Esophagus mucosa (tissue), 1 donor: Measurements from ENCODE around the gene USF3. TPM values are rescaled to one million over a fixed set of nuclear protein-coding genes. Genes with fewer than 3 reads are reported as not detected.

Experiments
- ATAC-seq: fragments of 200-7000 bp; cut with Tn5 transposase; one replicate; pipeline ENCODE4 v1.9.1; 2020
- total RNA-seq: library from RNA; stranded (reverse); gene quantifications from one replicate; pipeline ENCODE4 v1.2.4, GENCODE V29; 2023
- donor health status: DM: yes; HTN: yes; CAD: no.

USF3 gene
- total RNA-seq, 1 donor from 2014 or later: 10.7 TPM

GRCh38 chr3:113696658-113697499 is 437 bp upstream of the USF3 start:
- ATAC-seq: peak; percentile 99

- no peak for ATAC-seq
These were observed 1.0 kb downstream of the USF3 start for GRCh38 chr3:113695431-113695785.

DNA sequence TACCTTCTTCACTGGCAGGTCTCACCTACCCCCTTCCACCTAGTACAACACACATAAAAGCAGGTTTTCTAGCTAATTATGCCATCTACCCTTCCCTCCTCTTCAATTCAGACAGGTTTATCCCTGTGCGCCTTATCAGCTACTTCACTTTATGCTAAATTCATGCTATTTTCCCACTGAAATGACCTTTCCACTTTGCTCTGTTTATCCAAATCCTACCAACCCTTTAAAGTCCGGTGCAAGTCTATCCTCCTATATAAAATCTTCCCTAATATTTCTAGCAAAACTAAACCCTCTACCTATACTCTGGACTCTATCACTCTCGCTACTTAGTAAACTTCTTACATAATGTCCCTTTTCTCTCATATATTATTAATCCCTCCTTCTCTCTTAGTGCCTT is 6.0 kb downstream of the USF3 start:
- ATAC-seq: no peak

DNA sequence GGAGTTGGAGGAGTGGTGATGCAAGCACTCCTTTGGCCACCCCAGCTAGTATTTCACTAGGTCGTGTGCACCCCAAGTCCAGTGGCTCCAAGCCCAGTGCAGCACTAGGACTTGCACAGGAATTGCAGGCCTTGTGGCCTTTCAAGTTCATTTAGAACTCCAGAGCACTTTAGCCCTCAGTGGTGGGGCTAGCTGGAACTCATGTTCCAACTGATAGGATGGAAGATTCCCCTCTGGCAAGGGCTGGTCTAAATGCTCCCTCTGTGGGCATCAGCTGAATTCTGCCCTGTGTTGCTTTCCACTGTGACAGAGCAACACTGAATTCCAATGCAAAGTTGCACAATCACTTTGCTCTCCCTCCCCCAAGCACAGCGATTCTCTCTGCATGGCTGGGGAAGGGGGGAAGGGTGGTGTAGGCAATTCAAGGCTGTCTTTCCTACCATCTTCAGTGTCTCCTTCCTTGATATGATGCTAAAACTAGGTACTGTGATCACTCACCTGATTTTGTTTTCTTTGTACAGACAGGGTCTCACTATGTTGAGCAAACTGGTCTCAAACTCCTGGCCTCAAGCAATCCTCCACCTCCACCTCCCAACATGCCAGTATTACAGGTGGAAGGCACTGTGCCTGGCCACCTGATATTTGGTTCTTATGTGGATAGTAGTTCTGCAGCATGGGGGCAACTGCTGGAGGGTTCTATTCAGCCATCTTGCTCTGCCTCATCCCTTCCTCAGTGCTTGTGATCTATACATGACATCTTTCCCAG is 10.3 kb downstream of the USF3 start:
- ATAC-seq: no peak

GRCh38 chr3:113685124-113685523 is 11.3 kb downstream of the USF3 start:
- no peak for ATAC-seq

DNA sequence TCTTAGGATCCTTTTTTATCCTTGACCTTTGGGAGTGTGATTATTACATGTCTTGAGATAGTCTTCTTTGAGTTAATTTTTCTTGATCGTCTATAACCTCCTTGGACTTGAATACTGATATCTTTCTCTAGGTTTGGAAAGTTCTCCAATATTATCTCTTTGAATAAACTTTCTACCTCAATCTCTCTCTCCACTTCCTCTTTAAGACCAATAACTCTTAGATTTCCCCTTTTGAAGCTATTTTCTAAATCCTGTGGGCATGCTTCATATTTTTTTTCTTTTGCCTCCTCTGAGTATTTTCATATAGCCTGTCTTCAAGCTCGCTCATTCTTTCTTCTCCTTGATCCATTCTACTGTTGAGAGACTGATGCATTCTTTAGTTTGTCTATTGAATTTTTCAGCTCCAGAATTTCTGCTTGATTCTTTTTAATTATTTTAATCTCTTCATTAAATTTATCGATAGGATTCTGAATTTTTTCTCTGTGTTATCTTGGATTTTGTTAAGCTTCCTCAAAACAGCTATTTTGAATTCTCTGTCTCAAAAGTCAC is 12.1 kb downstream of the USF3 start:
- no peak for ATAC-seq

GRCh38 chr3:113678773-113679172 is 17.7 kb downstream of the USF3 start:
- no peak for ATAC-seq

- no peak for ATAC-seq
These were observed 18.7 kb downstream of the USF3 start for GRCh38 chr3:113677737-113678136.

DNA sequence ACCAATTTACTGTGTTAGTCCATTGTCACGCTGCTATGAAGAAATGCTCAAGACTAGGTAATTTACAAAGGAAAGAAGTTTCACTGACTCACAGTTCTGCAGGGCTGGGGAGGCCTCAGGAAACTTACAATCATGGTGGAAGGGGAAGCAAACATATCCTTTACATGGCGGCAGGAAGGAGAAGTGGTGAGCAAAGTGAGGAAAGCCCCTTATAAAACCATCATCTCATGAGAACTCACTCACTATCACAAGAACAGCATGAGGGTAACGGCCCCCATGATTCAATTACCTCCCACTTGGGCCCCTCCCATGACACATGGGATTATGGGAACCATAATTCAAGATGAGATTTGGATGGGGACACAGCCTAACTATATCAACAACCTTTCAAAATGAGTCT is 20.2 kb downstream of the USF3 start:
- no peak for ATAC-seq

- ATAC-seq: no peak
These were observed 22.8 kb downstream of the USF3 start for GRCh38 chr3:113673593-113673992.

DNA sequence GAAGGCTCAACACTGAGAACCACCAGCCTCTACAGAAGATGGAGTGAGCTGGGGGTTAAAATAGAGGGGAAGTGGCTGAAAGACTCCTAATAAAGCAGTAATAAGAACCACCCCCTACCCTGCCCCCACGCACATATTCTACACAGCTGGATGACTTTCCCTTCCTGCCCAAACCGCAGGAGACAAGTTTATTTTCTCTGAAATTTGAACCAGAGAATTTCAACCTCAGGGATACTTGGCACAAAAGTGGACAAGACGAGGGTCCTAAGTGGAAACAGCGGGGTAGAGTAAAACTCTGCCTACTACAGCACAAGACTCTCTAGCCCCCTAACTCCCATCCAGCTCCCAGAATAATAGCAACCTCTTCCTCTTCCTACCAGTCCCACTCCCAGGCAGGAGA is 28.4 kb downstream of the USF3 start:
- no peak for ATAC-seq

GRCh38 chr3:113664523-113665094 is 31.8 kb downstream of the USF3 start:
- no peak for ATAC-seq

DNA sequence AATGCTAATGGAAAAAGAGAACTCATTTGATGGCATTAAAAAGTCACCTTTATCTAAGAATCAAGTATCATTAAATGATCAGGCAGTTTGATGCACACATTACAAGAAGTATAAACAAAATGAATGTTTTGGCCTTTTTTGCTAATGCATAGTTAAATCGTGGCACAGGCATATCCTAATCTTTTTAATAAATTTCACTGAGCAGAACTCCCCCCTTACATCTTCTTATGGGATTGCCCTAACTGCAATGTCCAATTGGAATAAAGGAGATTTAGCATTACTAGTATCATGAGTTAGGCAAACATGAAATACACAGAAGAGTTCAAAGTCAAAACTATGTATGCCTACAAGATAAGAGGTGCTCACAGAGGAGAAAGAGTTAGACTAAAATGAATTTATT is 32.7 kb downstream of the USF3 start:
- no peak for ATAC-seq

- ATAC-seq: no peak
These were observed 33.1 kb downstream of the USF3 start for GRCh38 chr3:113663324-113663750.

DNA sequence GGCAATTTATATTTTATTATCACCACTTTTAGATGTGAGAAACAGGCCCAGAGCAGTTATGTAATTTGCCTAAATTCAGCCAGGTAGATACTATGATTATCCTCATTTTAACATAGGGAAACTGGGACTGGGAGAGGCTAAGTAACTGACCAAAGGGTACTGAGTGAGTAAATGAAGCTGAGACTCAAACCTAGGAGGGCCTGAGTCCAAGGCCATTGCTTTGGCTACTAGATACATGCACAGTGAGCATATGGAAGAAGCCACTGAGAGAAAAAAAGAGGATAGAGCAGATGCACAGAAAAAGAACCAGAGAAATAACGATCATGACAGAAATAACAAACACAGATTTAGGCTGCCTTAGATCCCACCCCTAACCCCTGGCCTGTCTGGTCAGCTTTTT is 33.6 kb downstream of the USF3 start:
- ATAC-seq: no peak

DNA sequence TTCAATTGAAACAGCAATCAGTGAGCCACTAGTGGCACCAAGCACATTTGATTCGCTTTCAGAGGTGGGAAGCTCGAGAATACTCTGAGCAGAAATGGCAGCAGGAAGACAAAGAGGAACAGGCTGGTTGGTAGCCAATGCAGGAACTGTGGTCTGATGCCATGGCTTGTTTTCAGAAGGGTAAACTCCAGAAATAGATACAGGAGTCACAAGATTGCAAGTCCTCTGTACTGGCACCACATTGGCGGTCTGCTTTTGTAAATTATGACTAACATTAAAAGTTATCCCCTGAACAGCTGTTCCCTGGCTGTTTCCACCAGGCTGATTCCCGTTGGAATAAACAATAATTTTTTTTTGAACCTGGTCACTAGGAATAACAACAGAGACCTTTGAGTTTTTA is 35.5 kb downstream of the USF3 start:
- ATAC-seq: no peak

GRCh38 chr3:113660458-113660857 is 36.0 kb downstream of the USF3 start:
- ATAC-seq: no peak

- no peak for ATAC-seq
These were observed 36.4 kb downstream of the USF3 start for GRCh38 chr3:113659996-113660395.

- peak; percentile 33 for ATAC-seq
These were observed 37.3 kb downstream of the USF3 start for GRCh38 chr3:113659101-113659541.

DNA sequence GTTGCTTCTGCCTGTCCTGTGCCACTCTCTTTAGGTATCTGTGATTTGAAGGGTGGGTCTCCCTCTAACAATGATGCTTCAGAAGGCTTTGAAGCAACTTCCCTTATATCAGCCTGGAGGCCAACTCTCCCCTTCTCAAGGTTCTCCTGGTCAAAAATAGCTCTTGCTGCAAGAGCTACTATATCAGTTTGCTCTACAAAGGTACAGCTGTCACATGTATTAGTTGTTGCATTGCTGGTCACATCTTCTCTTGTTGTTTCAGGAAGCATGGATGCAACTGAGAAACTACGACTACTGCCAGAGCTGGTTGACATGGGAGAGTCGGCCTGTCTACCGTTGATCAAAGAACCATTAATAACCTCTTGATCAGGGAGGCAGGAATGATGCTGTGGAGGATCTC is 38.3 kb downstream of the USF3 start:
- no peak for ATAC-seq

DNA sequence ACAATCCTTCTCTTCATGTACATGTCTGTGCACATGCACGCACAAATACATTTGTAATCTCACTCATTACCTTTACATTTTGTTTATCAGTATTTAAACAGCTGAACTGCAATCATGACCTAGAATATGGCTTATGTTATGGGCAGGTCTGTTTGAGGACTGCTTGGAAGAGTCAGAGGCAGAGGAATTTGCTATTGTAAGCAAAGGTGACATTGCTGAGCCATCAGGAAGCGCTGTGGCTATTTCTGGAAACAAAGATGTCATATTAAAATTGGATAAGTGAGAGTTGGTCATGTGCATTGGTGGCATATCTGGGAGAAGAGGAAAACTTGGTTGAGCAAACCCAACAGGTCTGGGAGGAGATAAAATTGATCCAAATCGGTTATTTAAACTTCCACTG is 41.6 kb downstream of the USF3 start:
- no peak for ATAC-seq

DNA sequence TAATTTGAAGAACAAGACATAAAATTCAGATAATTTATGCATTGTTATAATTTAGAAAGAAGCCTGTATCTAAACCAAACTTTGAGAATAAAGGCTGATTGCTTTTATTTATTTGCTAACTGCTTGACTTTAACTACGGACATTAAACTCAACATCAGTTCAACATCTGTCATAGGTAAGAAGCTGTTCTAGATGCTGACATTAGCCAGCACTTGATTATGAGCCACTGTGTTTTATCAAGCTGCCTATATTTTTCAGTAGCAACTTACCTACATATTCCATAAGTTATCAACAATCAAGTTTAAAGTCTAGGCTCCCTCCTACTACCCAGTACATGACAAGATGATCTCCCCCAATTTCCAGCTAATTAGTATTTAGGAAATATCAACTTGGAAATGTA is 42.1 kb downstream of the USF3 start:
- ATAC-seq: no peak

DNA sequence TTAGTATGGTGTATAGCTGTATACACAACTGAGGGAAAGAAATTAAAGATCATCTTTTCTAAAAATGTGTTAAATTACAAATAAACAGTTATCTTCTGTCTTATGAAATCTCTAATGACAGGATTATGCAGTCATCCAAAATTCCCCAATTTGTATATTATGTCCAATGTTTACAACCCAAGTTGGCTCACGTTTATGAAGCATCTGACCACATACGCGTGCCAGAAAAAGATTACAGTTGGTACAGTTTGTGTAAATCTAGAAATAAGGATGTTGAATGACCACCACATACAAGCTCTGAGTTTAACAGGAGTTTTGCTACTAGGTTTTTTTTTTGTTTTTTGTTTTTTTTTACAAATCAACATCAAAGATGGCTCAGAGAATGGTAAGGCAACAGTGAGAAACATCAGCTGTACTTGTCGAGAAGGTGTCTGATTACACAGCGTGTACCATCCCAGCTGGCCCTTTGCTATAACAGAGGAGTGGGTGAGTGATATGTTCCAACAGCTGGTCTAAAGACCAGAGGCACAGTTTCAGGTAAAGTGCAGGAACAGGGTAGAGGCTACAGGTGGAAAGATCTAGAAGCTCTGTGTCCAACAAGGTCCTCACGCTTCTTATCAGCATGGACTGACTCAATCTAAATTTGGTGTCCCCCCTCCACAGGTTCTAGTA is 47.1 kb downstream of the USF3 start:
- ATAC-seq: no peak
